Neuronal stem cell (in vitro differentiated cells): ENCODE measurements around the gene C2orf42.
A peak's percentile ranks its signal among the peaks of the same experiment; 100 is the strongest.

Experiments
- DNase-seq: peaks from one replicate; pipeline ENCODE4 v3.0.0-alpha.2; 2013; ENCODE audit warnings: low spot score
- H2AFZ ChIP-seq: one replicate; pipeline ENCODE4 v1.6.1; 2013; ENCODE audit warnings: mild to moderate bottlenecking, low read length, inconsistent platforms
- H2AK5ac ChIP-seq: 2 replicates; pipeline ENCODE4 v1.6.1; 2013; ENCODE audit warnings: low read depth, mild to moderate bottlenecking, inconsistent platforms, low read length, moderate library complexity, mixed read lengths
- H2BK120ac ChIP-seq: 2 replicates; pipeline ENCODE4 v1.6.1; 2013; ENCODE audit warnings: low read depth, mild to moderate bottlenecking, inconsistent platforms, low read length, moderate library complexity, mixed read lengths
- H2BK12ac ChIP-seq: one replicate; pipeline ENCODE4 v1.6.1; 2013; ENCODE audit warnings: low read length, inconsistent platforms
- H2BK15ac ChIP-seq: 2 replicates; pipeline ENCODE4 v1.6.1; 2013; ENCODE audit warnings: mild to moderate bottlenecking, low read length, inconsistent platforms, mixed read lengths
- H2BK5ac ChIP-seq: one replicate; pipeline ENCODE4 v1.6.1; 2013; ENCODE audit warnings: inconsistent platforms, mild to moderate bottlenecking, low read length, moderate library complexity
- H3K14ac ChIP-seq: one replicate; pipeline ENCODE4 v1.6.1; 2013; ENCODE audit warnings: low read length, inconsistent platforms
- H3K18ac ChIP-seq: 2 replicates; pipeline ENCODE4 v1.6.1; 2013; ENCODE audit warnings: low read length, inconsistent platforms
- H3K23ac ChIP-seq: 2 replicates; pipeline ENCODE4 v1.6.1; 2013; ENCODE audit warnings: low read depth, mild to moderate bottlenecking, mixed read lengths, low read length, inconsistent platforms; ENCODE audit not compliant: poor library complexity
- H3K27ac ChIP-seq: replicated peaks from 3 replicates; pipeline ENCODE4 v1.5.1; 2013; ENCODE audit warnings: low read length, inconsistent platforms
- H3K27me3 ChIP-seq, 3 experiments: 2 replicates each; pipeline ENCODE4 v1.6.1; 2013; ENCODE audit warnings: low read length in 3 of 3, mild to moderate bottlenecking in 2 of 3, inconsistent platforms in 1 of 3, low read depth in 1 of 3, mixed read lengths in 1 of 3, moderate library complexity in 1 of 3; ENCODE audit not compliant: control insufficient read depth in 3 of 3, insufficient read depth in 3 of 3
- H3K36me3 ChIP-seq, 2 donors: replicated peaks in 1 of 2; 2 replicates each; pipeline ENCODE4 v1.6.1; 2013; ENCODE audit warnings: low read length in 2 of 2; ENCODE audit not compliant: control insufficient read depth in 2 of 2, insufficient read depth in 2 of 2
- H3K4ac ChIP-seq: 2 replicates; pipeline ENCODE4 v1.6.1; 2013; ENCODE audit warnings: inconsistent platforms, mild to moderate bottlenecking, low read length, moderate library complexity
- H3K4me1 ChIP-seq, 2 donors: 1 replicate in 1 of 2; 2 replicates in 1 of 2; pipeline ENCODE4 v1.6.1; 2013; ENCODE audit warnings: low read length in 2 of 2, low read depth in 1 of 2; ENCODE audit not compliant: control insufficient read depth in 2 of 2, insufficient read depth in 1 of 2
- H3K4me2 ChIP-seq: one replicate; pipeline ENCODE4 v1.6.1; 2013; ENCODE audit warnings: mild to moderate bottlenecking, low read length, inconsistent platforms; ENCODE audit not compliant: insufficient read depth, poor library complexity, severe bottlenecking
- H3K4me3 ChIP-seq, 2 donors: 2 replicates each; pipeline ENCODE4 v1.5.1; 2013; ENCODE audit warnings: low read length in 2 of 2, mild to moderate bottlenecking in 2 of 2, inconsistent platforms in 1 of 2, moderate library complexity in 1 of 2
- H3K79me1 ChIP-seq: one replicate; pipeline ENCODE4 v1.6.1; 2013; ENCODE audit warnings: low read depth, mild to moderate bottlenecking, inconsistent platforms, low read length, moderate library complexity
- H3K9ac ChIP-seq: one replicate; pipeline ENCODE4 v1.6.1; 2013; ENCODE audit warnings: mild to moderate bottlenecking, low read depth, low read length, inconsistent platforms; ENCODE audit not compliant: poor library complexity
- H3K9me3 ChIP-seq, 2 donors: replicated peaks in 1 of 2; 2 replicates each; pipeline versions ENCODE3 to v1.6.1; 2013; ENCODE audit warnings: low read length in 2 of 2, mild to moderate bottlenecking in 2 of 2, inconsistent platforms in 1 of 2, low read depth in 1 of 2, mixed read lengths in 1 of 2, moderate library complexity in 1 of 2; ENCODE audit not compliant: control insufficient read depth in 2 of 2, insufficient read depth in 1 of 2
- H4K8ac ChIP-seq: one replicate; pipeline ENCODE4 v1.6.1; 2013; ENCODE audit warnings: low read depth, mild to moderate bottlenecking, inconsistent platforms, low read length, moderate library complexity
- H4K91ac ChIP-seq: one replicate; pipeline ENCODE4 v1.6.1; 2013; ENCODE audit warnings: low read length, low read depth, mild to moderate bottlenecking, inconsistent platforms; ENCODE audit not compliant: poor library complexity
- whole genome bisulfite sequencing, 2 donors: extraction: QIAGEN DNeasy Blood & Tissue Kit; methylation state at CpG; one replicate each; pipeline ENCODE4 v1.1.7; 2013; ENCODE audit warnings: missing lambda C conversion rate in 2 of 2, mixed read lengths in 1 of 2; ENCODE audit not compliant: insufficient read length in 2 of 2, insufficient replicate concordance in 1 of 2; ENCODE audit errors: extremely low coverage in 2 of 2; 5-methylcytosine and 5-hydroxymethylcytosine counted together

Gene C2orf42

GRCh38 chr2:70115646-70116442 is 75.0 kb downstream of the C2orf42 start:
- Histone ChIP-seq H4K91ac (no peak overlapping the region), H2AK5ac (no peak overlapping the region), H3K9me3 (no peaks in the 10 kb centered on the region), H3K4me3 (no peak overlapping the region), H3K23ac (no peak overlapping the region), H2BK120ac (no peak overlapping the region), H2AFZ (peak overlapping the region; percentile 71), H3K18ac (peak overlapping the region; percentile 60), H3K36me3 (no peaks in the 10 kb centered on the region), H3K4ac (no peak overlapping the region), H3K9ac (no peak overlapping the region), H3K79me1 (no peaks in the 10 kb centered on the region), H2BK15ac (peak overlapping the region; percentile 50), H4K8ac (no peak overlapping the region), H3K27ac (no peak overlapping the region), H3K4me1 (peaks cover 11 to 30% of the 10 kb centered on the region in 2 donors), H3K27me3 (no peaks in the 10 kb centered on the region), H3K14ac (no peak overlapping the region), H2BK12ac (no peak overlapping the region), H2BK5ac (no peak overlapping the region), H3K4me2 (no peak overlapping the region)
- DNase-seq: no peak
- no CpG with 5 or more reads among the region's 8 CpGs for WGBS, 2 donors

- Histone ChIP-seq H3K27ac (no peak overlapping the region), H2BK5ac (no peak overlapping the region), H2BK120ac (no peak overlapping the region), H2AK5ac (no peak overlapping the region), H3K27me3 (no peaks in the 10 kb centered on the region), H4K91ac (no peak overlapping the region), H2BK15ac (no peak overlapping the region), H3K4me1 (peaks cover 10 to 26% of the 10 kb centered on the region in 2 donors), H3K9me3 (no peaks in the 10 kb centered on the region), H3K18ac (no peak overlapping the region), H2BK12ac (no peak overlapping the region), H2AFZ (no peak overlapping the region), H3K36me3 (no peaks in the 10 kb centered on the region), H3K14ac (no peak overlapping the region), H3K9ac (no peak overlapping the region), H3K4me3 (no peak overlapping the region), H3K23ac (no peak overlapping the region), H3K4me2 (no peak overlapping the region), H3K79me1 (no peaks in the 10 kb centered on the region), H4K8ac (no peak overlapping the region), H3K4ac (no peak overlapping the region)
- no peak for DNase-seq
- no CpG with 5 or more reads among the region's 4 CpGs for WGBS, 2 donors
Measured at GRCh38 chr2:70113359-70114070, 77.3 kb downstream of the C2orf42 start.

GRCh38 chr2:70111752-70112591 is 78.8 kb downstream of the C2orf42 start:
- Histone ChIP-seq H3K4me3 (no peak overlapping the region), H3K9ac (no peak overlapping the region), H3K18ac (no peak overlapping the region), H3K27me3 (no peaks in the 10 kb centered on the region), H3K4me1 (peaks cover 17 to 27% of the 10 kb centered on the region in 2 donors), H3K27ac (peak overlapping the region; percentile 4), H3K4me2 (no peak overlapping the region), H2AFZ (peak overlapping the region; percentile 73), H2BK5ac (no peak overlapping the region), H2AK5ac (no peak overlapping the region), H3K36me3 (no peaks in the 10 kb centered on the region), H3K4ac (no peak overlapping the region), H2BK120ac (no peak overlapping the region), H3K23ac (no peak overlapping the region), H2BK12ac (no peak overlapping the region), H3K79me1 (no peaks in the 10 kb centered on the region), H2BK15ac (no peak overlapping the region), H3K14ac (no peak overlapping the region), H4K91ac (no peak overlapping the region), H4K8ac (no peak overlapping the region), H3K9me3 (no peaks in the 10 kb centered on the region)
- DNase-seq: no peak
- no CpG with 5 or more reads among the region's 7 CpGs for WGBS, 2 donors
